ENCODE measurements around the gene PTPN14. TPM values are rescaled to one million over a fixed set of nuclear protein-coding genes. Genes with fewer than 3 reads are reported as not detected.

PTPN14 gene
- total RNA-seq, 1 experiment from 2014 or later: 45.2 TPM

- Histone ChIP-seq H3K9me3 (no peaks in the 10 kb centered on the region), H3K4me3 (no peak overlapping the region), H3K27me3 (no peaks in the 10 kb centered on the region), H3K36me3 (peaks cover 84% of the 10 kb centered on the region)
- no peak for DNase-seq
Observed at GRCh38 chr1:214377886-214378285, 173.5 kb downstream of the PTPN14 start.

DNA sequence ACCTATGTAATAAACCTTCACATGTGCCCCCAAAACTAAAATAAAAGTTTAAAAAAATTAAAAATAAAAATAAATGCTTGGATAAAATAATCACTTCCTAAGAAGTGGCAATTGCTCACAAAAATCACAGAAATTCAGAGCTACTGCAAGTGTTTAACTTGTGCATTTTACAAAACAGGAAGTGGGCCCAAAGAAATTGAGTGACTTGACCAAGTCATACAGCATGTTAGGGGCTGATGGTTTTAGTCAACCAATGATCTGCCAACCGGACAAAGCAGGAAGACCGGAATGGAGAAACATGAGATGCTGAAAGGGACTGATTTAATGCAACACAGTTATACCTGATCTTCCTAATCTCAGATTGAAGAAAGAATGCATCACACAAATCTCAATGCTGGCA lies 173.9 kb downstream of the PTPN14 start:
- DNase-seq: no peak
- Histone ChIP-seq H3K9me3 (no peaks in the 10 kb centered on the region), H3K36me3 (peaks cover 84% of the 10 kb centered on the region)

GRCh38 chr1:214372092-214372491 lies 179.3 kb downstream of the PTPN14 start:
- no peak overlapping the region for H3K4me3 ChIP-seq
- no peaks in the 10 kb centered on the region for H3K27me3 ChIP-seq
- H3K36me3 ChIP-seq: peaks cover 77% of the 10 kb centered on the region
- no peak for DNase-seq
- no peaks in the 10 kb centered on the region for H3K9me3 ChIP-seq

More for the DNA sequence above, 173.9 kb downstream of the PTPN14 start:
- no peak overlapping the region for H3K4me3 ChIP-seq
- no peaks in the 10 kb centered on the region for H3K27me3 ChIP-seq

DNA sequence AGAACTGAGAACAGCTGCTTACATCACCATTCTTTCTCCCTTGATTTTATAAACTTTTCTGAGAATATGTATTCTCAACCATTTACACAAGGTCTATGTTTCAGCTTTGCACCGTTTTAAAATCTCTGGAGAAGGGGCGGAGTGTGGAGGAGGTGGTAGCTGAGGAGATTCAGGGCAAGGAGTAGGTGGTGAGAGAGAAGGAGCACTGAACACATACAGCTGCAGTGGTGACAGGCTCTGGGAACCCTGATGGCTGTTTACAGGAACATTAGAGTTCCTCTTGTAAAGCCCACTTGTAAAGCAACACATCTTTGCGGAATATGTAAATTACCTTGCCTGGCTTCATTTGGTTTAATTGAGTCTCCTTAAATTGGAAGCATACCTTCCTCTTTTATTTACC lies 180.8 kb downstream of the PTPN14 start:
- no peak for DNase-seq
- no peaks in the 10 kb centered on the region for H3K9me3 ChIP-seq
- H3K4me3 ChIP-seq: no peak overlapping the region
- peaks cover 73% of the 10 kb centered on the region for H3K36me3 ChIP-seq
- H3K27me3 ChIP-seq: no peaks in the 10 kb centered on the region

DNA sequence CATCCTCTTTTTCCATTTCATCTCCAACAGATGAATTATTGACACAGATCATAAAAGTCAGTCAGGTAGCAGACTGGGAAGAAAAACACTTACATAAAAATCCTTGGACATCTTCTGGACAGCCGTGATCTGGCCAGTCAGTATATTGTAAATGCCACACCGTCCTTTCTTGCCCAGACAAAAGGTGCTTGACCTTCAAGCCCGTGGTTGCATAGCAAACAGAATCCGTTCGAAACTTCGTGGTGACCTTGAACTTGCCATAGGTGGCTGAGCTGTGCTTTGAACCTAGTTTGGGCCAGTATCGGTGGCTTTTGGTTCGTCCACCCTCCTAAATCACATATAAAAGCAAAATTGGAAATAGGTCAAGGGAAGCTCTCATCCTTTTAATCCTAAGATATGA lies 182.0 kb downstream of the PTPN14 start:
- H3K36me3 ChIP-seq: peaks cover 76% of the 10 kb centered on the region

DNA sequence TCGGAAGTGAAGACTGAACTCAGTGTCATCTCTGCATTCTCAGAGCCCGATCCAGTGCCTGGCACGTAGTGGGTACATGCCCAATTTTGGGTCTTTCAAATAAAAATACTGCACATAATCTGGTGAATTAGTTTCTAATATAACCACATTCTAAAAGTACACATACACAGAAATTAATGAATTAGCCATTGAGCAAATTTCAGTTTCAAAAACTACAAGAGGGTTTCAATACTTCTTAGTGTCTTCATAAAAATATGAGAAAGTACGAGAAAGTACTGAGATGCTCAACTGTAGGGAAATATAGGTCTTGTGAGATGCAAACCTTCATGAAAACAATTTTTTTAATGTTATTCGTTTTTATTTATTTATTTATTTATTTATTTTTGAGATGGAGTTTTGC lies 183.6 kb downstream of the PTPN14 start:
- Histone ChIP-seq H3K36me3 (peaks cover 79% of the 10 kb centered on the region), H3K27me3 (no peaks in the 10 kb centered on the region), H3K4me3 (no peak overlapping the region), H3K9me3 (no peaks in the 10 kb centered on the region)
- DNase-seq: no peak

More for the DNA sequence above, 182.0 kb downstream of the PTPN14 start:
- H3K9me3 ChIP-seq: no peaks in the 10 kb centered on the region
- no peaks in the 10 kb centered on the region for H3K27me3 ChIP-seq
- no peak overlapping the region for H3K4me3 ChIP-seq
- DNase-seq: no peak

- peaks cover 82% of the 10 kb centered on the region for H3K36me3 ChIP-seq
- no peak overlapping the region for H3K4me3 ChIP-seq
- DNase-seq: no peak
- no peaks in the 10 kb centered on the region for H3K9me3 ChIP-seq
- H3K27me3 ChIP-seq: no peaks in the 10 kb centered on the region
Observed at GRCh38 chr1:214364786-214365295, 186.6 kb downstream of the PTPN14 start.

- Histone ChIP-seq H3K4me3 (no peak overlapping the region), H3K27me3 (no peaks in the 10 kb centered on the region), H3K36me3 (peaks cover 82% of the 10 kb centered on the region), H3K9me3 (no peaks in the 10 kb centered on the region)
- DNase-seq: peak; percentile 19
Observed at GRCh38 chr1:214364386-214364785, 187.0 kb downstream of the PTPN14 start.

DNA sequence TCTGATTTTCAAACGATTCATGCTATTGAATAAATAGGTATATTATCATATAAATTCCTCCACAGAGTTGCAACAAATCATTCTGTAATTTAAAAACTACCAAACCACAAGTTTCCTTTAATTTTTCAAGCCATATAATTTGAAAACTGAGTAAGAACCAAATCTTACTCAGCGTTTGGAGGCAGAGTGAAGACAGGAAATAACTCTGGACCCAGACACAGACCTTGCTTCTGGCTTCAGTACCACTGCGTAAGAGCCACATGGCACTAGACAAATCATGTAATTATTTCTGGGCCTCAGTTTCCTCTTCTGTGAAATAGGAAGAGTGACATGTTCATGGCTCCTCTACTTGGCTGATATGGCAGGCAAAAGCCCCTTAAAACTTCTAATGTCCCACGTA lies 188.0 kb downstream of the PTPN14 start:
- no peak overlapping the region for H3K4me3 ChIP-seq
- H3K9me3 ChIP-seq: no peaks in the 10 kb centered on the region
- peaks cover 77% of the 10 kb centered on the region for H3K36me3 ChIP-seq
- H3K27me3 ChIP-seq: no peaks in the 10 kb centered on the region
- DNase-seq: no peak

DNA sequence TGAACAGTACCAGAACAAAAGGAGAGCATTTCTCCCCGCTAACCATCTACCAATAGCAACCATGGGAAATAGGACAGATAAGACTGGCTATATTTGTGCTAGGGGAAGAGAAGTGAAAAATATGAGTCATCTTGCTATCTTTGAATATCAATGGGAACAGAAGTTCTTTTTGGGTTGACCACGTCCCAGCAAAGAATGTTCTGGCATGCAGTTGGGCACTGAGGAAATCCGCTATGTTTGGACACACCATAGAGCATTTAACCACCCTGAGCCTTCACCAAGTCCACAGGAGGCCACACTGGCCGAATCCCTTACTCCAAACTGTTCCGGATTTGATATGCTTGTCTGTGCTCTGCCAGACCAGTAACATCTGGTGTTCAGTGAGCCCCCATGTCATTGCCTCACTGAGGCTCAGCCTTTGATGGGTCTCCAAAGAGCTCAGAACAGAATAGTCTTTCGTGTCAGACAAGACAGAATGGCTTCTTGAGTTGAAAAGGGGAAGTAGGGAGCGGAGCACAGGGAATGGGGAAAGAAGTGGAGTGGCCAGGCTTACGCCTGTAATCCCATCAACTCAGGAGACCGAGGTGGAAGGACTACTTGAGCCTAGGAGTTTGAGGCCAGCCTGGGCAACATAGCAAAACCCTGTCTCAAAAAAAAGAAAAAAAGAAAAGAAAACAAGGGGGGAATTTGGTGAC lies 189.1 kb downstream of the PTPN14 start:
- Histone ChIP-seq H3K4me3 (no peak overlapping the region), H3K36me3 (peaks cover 83% of the 10 kb centered on the region), H3K9me3 (no peaks in the 10 kb centered on the region), H3K27me3 (no peaks in the 10 kb centered on the region)
- DNase-seq: no peak

DNA sequence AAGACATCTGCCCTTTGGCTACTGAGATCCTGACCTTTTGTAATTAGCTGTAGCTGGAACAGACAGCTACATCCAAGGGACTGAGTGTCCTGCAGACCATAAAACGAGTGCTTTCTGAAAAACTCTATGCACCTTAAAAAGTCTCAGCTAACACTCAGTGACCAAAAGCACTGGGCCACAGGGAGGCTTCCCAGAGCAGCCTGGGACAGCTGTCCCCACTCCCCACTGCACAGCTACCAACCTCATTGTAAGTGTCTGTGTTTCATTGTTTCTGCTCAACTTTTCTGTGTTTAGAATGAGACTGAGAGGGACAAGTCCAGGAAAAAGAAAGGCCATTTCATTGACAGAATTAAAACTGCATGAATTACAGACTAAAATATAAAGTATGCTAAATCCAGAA lies 189.8 kb downstream of the PTPN14 start:
- no peak for DNase-seq
- peaks cover 90% of the 10 kb centered on the region for H3K36me3 ChIP-seq
- no peak overlapping the region for H3K4me3 ChIP-seq
- no peaks in the 10 kb centered on the region for H3K27me3 ChIP-seq
- no peaks in the 10 kb centered on the region for H3K9me3 ChIP-seq

GRCh38 chr1:214360525-214361164 lies 190.8 kb downstream of the PTPN14 start:
- peaks cover 88% of the 10 kb centered on the region for H3K36me3 ChIP-seq
- DNase-seq: no peak

DNA sequence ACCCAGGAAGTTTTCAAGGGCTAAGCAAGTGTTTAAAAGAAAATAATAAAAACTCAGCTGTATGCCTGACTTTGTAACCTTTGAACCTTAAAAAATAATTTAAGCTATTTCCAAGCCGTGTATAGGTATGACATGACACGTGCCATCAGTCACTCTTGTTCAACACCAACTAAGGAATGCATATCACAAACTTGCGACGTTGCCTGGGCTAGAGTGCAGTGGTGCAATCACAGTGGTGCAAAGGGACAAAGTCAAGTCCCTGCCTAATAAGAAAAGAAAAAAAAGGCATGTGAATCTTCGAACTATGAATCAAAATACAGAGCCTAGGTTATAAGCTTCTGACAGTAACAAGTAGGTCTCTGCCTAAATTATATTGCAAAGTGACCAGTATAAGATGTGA lies 191.3 kb downstream of the PTPN14 start:
- Histone ChIP-seq H3K4me3 (no peak overlapping the region), H3K9me3 (no peaks in the 10 kb centered on the region), H3K27me3 (no peaks in the 10 kb centered on the region), H3K36me3 (peaks cover 88% of the 10 kb centered on the region)
- no peak for DNase-seq

More at GRCh38 chr1:214360525-214361164, 190.8 kb downstream of the PTPN14 start:
- H3K27me3 ChIP-seq: no peaks in the 10 kb centered on the region
- no peaks in the 10 kb centered on the region for H3K9me3 ChIP-seq
- H3K4me3 ChIP-seq: no peak overlapping the region

DNA sequence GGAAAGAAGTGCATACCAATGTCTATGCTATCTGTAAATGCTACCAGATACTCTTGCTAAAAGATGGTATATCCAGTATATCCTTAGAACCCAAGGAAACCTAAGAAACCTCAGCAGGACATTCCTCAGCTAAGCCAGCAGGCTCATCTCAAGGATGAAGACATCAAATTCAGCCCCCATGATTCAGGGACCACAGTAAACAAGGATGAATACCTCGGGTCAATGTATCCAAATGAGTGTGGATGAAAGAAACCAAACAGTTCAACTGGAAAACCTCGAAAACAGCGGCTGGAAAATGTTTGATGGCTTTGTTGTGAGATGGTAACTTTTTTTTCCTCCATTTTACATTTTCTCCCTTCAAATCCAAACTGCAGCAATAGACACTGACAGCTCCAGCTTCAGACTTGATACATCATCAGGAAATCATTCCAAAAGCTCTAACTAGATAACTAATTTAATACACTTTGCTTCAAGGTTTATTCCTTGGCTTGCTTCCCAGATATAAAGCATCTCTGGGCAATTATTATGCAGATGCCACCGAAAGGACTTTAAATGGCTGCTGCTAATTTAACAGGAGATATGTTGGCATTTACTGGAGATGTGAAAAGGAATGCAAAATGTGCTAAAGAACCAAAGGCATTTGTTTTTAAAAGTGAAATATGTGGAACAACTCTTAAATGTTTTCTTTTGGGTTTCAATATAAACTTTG lies 196.8 kb downstream of the PTPN14 start:
- H3K36me3 ChIP-seq: peaks cover 69% of the 10 kb centered on the region
- H3K9me3 ChIP-seq: no peaks in the 10 kb centered on the region
- no peaks in the 10 kb centered on the region for H3K27me3 ChIP-seq
- no peak for DNase-seq
- no peak overlapping the region for H3K4me3 ChIP-seq

- DNase-seq: no peak
- Histone ChIP-seq H3K4me3 (no peak overlapping the region), H3K9me3 (no peaks in the 10 kb centered on the region; the same call in 1 of the 2 replicates), H3K27me3 (no peaks in the 10 kb centered on the region), H3K36me3 (peaks cover 74% of the 10 kb centered on the region)
Observed at GRCh38 chr1:214352838-214353237, 198.6 kb downstream of the PTPN14 start.

- H3K9me3 ChIP-seq: no peaks in the 10 kb centered on the region; the same call in 1 of the 2 replicates
- H3K36me3 ChIP-seq: peaks cover 74% of the 10 kb centered on the region
- no peak for DNase-seq
Observed at GRCh38 chr1:214351551-214352277, 199.7 kb downstream of the PTPN14 start.

GRCh38 chr1:214349781-214350180 lies 201.6 kb downstream of the PTPN14 start:
- no peaks in the 10 kb centered on the region for H3K27me3 ChIP-seq
- peaks cover 76% of the 10 kb centered on the region for H3K36me3 ChIP-seq
- no peak overlapping the region for H3K4me3 ChIP-seq
- peaks cover 4% of the 10 kb centered on the region for H3K9me3 ChIP-seq
- DNase-seq: no peak

More at GRCh38 chr1:214351551-214352277, 199.7 kb downstream of the PTPN14 start:
- no peak overlapping the region for H3K4me3 ChIP-seq
- H3K27me3 ChIP-seq: no peaks in the 10 kb centered on the region

All from MG63 (cell line).